Body of pancreas (tissue), 4 donors: Measurements from ENCODE around the gene FAM50A.

ENCODE experiments used
- CTCF ChIP-seq, 7 experiments: fragments of 450-650 bp in 4 of 7; fragments of 200-600 bp in 3 of 7; sonication (generic) in 3 of 7; IDR thresholded peaks; one replicate each; pipeline ENCODE4 v1.5.1; 2016 to 2019; ENCODE audit warnings: antibody characterized with exemption in 7 of 7
- POLR2A ChIP-seq, 3 donors: fragments of 450-650 bp; IDR thresholded peaks; one replicate each; pipeline ENCODE4 v1.6.1; 2016; ENCODE audit warnings: antibody characterized with exemption in 3 of 3, mild to moderate bottlenecking in 2 of 3

- TF ChIP-seq CTCF (IDR thresholded peaks at IDR 0.05) (no peak), POLR2A (IDR thresholded peaks at IDR 0.05) (no peak)
Measured at GRCh38 chrX:154465601-154466000, 21.7 kb downstream of the FAM50A start.
